ENCODE measurements around the gene COL6A2.

The COL6A2 gene

DNA sequence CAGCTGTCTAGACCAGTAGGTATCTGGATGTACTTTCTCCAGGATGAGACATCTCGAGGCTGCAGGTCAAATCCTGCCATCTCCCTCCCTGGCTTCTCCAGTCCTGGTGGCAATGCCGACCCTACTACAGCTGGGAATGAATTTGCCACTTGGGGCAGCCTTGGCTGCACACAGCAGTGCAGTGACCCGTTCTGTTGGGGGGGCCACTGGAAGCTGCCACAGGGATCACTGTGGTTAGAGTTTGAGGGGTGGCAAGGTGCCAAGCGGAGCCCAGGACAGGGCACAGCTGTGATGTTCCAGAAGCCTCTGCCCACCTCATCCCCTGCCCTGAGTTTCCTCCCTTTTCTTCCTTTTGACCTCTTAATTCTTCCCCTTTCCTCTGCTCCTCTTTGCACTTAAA is 17.1 kb downstream of the COL6A2 start:
- no peak for DNase-seq

GRCh38 chr21:46115441-46116188 is 17.7 kb downstream of the COL6A2 start:
- no peak for DNase-seq

- DNase-seq: no peak
These were observed 18.4 kb downstream of the COL6A2 start for GRCh38 chr21:46116189-46116775.

GRCh38 chr21:46116776-46117585 is 19.1 kb downstream of the COL6A2 start:
- DNase-seq: no peak

DNA sequence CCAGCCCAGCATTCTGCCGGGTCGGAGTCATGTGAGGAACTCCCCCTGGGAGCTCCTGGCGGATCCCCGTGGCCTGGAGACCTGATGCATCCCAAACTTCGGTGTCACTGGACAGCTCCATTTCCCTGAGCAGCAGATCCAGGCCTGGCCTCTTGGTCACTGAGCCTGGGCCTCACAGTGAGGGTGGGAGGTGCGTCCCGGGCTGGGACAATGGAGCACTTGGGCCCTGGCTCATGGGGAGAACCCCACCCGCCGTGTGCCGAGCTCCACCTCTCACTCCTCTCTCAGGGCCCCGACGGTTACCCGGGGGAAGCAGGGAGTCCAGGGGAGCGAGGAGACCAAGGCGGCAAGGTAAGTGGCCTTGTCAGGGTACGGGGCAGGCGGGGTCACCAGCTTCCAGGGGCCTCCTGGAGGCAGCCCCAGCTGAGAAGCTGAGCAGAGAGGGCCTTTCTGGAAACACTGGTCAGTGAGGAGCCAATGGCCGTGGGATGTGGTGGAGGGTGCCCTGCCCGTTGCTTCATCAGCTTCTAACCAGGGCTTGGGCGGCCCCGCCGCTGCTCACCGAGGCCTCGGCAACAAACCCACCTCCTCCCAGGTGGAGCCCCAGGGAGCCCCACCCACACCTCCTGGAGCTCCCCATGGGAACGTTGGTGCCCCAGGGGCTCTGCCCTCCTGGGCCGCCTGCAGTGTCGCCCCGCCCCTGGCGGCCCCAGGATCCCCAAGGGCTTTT is 19.8 kb downstream of the COL6A2 start:
- no peak for DNase-seq

GRCh38 chr21:46118316-46119143 is 20.6 kb downstream of the COL6A2 start:
- DNase-seq: no peak

DNA sequence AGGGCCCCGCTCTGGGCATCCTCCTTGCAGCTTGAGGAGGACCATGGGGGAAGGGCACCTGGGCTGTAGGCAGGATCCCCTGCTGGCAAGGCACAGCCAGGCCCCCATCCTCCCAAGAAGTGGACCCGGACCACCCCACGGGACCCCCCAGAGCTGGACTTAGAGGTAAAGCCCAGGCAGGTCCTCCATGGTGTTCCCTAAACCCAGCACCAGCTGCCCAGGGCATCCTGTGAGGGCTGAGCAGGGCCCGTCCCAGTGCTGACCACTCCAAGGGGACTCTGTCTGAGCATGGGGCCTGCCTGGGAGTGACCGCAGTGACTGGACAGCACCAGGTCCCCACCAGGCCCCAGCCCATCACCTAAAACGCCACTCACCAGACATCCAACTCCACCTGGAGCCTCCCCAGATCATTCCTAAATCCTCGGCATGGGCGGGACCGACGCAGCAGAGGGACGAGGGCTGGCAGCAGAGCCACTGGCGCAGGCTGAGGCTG is 21.3 kb downstream of the COL6A2 start:
- no peak for DNase-seq

GRCh38 chr21:46119637-46120271 is 21.8 kb downstream of the COL6A2 start:
- no peak for DNase-seq

DNA sequence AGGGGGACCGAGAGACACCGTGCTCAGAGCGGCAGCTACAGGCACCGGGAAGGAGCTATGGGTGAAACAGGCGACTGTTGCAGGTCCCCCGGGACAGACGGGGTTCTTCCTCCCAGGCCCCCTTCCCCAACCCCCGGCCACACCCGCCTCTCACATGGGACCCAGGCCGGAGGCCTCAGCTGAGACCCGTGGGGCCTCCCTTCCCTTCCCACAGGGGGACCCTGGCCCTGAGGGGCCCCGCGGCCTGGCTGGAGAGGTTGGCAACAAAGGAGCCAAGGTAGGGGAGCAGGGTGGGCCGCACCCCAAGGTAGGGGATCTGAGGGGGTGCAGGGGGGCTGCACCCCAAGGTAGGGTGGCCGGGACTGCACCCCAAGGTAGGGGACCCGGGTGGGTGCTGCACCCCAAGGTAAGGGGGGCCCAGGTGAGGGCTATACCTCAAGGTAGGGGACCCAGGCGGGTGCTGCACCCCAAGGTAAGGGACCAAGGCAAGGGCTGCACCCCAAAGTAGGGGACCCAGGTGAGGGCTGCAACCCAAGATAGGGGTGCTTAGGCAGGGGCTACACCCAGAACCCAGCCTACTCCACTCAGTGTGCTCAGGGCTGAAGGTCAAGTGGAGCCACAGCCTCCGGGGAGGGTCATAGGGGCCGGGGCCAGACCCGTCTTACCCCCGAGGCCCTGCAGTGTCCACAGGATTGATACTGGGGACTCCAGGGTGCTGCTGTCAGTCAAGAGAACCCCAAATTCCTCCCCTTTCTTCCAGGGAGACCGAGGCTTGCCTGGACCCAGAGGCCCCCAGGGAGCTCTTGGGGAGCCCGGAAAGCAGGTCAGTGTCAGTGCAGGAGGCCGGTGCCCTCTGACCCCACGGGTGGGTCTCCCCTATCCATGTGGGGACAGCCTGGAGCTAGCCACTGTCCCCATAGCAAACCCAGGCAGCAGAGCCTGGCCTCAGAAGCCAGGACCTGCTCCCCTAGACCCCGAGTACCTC is 22.7 kb downstream of the COL6A2 start:
- DNase-seq: no peak

DNA sequence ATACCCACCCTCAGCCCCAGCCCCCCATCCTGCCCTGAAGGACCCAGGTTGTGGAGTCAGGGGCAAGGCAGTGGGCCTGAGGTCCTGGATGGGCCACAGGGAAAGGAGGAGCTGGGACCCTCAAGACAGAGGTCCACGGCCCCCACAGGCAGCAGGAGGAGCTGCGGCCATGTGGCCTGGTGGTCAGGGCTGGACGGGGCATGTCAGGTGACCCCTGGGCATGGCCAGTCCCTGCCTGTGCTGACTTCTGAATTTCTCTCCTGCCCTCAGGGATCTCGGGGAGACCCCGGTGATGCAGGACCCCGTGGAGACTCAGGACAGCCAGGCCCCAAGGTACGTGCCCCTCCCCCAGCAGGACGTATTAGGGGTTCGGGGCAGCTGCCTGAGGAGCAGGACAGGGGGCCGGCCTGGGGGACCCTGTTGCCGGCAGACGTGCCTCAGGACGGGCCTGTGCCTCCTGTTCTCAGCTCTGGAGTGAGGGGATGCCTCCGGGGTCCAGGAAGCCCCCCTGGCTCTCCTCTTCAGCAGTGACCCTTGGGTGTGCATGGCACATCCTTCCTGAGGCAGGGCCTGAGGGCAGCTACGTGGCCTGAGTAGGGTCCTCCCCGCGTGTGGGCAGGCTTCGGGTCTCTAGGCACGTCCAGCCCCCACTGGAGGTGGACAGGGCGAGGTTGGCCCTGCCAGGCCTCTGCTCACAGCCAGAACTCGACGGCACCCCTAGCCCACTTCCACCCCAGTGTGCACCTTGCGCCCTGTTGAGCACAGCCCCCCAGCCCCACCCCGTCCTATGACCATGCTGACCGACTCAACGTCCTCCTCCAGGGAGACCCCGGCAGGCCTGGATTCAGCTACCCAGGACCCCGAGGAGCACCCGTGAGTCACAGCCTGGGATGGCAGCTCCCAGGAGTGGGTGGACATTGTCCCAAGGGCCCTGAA is 23.6 kb downstream of the COL6A2 start:
- no peak for DNase-seq

DNA sequence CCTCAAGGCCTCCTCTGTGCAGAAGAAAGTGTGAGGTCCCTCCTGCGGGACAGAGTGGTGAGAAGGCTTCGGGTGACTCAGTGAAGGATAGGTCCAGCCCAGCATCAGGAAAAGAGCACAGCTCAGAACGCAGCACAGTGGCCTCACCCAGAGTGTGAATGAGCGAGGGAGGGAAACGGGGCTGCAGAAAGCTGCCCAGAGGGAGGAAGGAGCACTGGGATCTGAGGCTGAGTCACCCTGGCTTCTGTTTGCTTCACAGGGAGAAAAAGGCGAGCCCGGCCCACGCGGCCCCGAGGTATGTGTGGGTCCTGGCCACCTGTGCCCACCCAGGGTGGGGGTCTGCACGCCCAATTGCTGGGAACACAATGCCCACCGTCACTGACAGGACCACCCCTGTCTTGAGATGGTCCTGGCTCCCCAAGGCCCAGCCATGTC is 24.3 kb downstream of the COL6A2 start:
- DNase-seq: no peak

DNA sequence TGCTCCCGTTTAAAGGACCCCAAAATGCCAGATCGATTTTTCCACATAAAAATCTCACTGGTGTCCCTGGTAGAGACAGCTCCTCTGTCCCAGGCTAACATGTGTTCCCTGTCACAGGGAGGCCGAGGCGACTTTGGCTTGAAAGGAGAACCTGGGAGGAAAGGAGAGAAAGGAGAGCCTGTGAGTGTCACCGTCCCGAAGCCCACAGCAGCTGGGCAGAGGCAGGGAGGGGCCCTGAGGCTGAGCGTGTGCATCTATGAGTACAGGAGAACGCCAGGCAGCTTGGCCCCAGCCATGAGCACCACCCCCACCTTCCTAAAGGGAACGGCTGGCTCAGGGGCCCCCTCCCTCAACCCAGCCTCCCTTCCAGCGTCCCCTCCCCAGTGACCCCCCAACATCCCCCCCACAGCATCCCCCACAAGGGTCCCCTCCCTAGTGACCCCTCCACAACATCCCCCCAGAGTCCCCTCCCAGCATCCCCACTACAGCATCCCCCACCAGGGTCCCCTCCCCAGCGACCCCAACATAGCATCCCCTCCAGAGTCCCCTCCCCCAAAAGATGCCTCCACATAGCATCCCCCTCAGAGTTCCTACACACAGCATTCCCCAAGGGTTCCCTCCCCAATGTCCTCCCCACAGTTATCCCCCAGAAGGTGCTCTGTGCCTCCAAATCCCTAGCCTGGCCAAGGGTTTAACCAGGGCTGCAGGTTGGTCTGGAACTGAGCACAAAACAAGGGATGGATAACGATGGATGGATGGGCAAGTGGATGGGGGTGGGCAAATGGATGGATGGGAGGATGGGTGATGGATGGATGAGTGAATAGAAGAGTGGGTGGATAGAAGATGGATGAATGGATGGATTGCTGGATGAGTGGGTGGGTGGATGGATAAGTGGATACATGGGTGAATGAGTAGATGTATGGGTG is 25.1 kb downstream of the COL6A2 start:
- DNase-seq: no peak

DNA sequence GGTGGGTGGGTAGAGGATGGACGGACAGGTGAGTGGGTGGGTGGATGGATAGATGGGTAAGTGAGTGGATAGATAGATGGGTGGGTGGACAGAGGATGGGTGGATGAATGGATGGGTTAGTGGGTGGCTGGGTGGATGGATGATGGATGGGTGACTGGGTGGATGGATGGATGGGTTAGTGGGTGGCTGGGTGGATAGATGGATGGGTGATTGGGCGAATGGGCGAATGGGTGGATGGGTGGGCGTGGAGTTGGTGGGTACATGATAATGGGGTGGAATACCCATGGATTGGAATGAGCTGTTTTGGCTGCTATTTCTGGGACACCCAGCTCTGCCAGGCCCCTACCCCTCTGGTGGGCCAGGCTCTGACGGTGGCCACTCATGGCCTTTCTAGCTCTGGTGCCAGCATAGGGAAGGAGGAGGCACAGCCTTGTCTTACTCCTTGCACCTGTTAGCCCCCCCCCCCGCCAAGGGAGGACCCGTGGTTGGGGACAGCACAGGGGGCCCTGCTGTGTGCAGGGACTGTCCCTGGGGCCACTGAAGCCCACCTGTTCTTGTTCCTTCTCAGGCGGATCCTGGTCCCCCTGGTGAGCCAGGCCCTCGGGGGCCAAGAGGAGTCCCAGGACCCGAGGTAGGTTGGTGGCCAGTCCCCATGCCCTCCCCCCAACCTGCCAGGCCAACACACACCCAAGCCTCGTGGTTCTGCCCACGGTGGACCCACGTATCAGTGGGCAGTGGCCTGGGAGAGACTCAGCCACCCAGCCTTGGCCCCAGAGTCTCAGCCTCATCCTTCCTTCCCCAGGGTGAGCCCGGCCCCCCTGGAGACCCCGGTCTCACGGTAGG is 26.4 kb downstream of the COL6A2 start:
- DNase-seq: no peak

DNA sequence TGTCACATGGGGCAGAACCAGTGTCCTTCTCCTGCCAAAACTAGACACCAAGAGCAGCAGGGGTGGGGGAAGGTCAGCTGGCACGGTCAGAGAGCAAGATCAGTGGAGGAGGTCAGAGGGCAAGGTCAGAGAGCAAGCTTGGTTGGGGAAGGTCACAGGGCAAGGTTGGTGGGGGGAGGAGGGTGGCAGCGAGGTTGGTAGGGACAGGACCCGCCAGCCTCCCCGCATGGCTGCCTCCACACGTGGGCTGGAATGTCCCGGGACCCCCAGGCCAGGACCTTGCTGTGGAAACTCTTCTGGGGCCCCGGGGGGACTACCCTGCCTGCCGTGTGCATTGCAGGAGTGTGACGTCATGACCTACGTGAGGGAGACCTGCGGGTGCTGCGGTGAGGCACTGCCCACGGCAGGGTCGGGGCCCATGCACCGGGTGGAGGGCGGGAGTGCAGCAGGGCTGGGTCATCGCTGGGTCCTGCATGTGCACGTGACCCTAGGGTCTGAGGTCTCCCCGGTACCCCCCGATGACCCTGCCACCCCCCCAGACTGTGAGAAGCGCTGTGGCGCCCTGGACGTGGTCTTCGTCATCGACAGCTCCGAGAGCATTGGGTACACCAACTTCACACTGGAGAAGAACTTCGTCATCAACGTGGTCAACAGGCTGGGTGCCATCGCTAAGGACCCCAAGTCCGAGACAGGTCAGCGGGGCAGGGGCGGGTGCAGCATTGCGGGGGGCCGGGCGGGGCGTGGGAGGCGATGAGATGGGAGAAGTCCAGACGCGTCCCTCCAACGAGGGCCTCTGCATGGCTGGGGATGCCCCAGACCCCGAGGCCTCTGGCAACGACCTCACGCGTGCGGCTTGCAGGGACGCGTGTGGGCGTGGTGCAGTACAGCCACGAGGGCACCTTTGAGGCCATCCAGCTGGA is 27.3 kb downstream of the COL6A2 start:
- DNase-seq: no peak

DNA sequence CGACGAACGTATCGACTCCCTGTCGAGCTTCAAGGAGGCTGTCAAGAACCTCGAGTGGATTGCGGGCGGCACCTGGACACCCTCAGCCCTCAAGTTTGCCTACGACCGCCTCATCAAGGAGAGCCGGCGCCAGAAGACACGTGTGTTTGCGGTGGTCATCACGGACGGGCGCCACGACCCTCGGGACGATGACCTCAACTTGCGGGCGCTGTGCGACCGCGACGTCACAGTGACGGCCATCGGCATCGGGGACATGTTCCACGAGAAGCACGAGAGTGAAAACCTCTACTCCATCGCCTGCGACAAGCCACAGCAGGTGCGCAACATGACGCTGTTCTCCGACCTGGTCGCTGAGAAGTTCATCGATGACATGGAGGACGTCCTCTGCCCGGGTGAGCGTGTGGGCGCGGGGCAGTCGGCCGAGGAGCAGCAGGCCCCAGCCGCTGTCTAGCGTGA is 28.0 kb downstream of the COL6A2 start:
- DNase-seq: no peak

Data from central memory CD4-positive, alpha-beta T cell (primary cell).